NCI-H510A treated with DMSO at 0.1 percent for 48 hours (cell line): ENCODE results near the gene NWD2.

Experiments
- DNase-seq: peaks from one replicate; lab custom pipeline; 2025; lab: John Stamatoyannopoulos, UW

NWD2 gene

DNA sequence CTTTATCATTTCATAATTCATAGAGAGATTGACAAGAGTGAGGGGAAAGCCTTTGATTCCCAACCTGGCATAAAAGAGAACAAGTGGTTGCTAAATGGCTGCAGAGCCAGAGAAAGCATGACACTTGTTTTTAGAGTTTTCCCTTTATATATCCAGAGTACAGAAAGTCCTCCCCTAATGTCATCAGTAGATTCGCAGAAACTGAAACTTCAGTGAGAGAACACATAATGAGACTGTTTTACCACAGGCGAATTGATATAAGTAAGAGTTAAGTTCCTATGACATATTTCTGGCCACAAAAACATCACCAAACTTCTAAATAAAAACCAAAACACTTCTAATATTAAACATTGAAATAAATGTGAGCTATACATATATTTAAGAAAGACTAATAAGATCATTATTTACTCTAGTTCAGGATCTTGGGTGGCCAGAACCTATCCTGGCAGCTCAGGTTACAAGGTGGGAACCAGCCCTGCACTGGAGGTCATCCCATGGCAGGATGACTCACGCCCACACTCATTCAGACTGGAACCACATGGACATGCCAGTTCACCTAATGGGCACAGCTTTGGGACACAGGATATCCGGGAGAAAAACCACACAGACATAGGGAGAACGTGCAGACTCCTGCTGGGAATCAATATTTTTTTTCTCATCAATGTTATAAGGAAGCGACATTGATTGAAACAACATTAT lies 35.5 kb downstream of the NWD2 start:
- no peak for DNase-seq

DNA sequence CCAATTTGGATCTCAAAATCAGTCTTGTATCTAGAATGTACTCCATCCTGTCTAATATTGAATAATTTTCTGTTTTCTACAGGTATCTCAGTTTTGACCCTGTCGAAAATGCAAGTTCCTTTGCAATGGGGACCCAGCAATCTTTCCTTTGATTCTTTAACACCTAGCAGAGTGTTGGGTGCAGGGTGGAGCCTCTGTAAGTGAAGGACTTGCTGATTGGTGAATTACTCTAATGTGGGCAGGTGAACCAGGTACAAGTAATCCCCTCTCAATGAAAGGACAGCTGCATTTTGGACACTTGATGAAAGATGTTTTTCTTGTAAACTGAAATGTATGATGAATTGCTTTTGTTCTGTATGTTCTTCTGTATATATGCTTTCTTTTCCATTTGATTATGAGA lies 54.9 kb downstream of the NWD2 start:
- DNase-seq, result no peak

DNA sequence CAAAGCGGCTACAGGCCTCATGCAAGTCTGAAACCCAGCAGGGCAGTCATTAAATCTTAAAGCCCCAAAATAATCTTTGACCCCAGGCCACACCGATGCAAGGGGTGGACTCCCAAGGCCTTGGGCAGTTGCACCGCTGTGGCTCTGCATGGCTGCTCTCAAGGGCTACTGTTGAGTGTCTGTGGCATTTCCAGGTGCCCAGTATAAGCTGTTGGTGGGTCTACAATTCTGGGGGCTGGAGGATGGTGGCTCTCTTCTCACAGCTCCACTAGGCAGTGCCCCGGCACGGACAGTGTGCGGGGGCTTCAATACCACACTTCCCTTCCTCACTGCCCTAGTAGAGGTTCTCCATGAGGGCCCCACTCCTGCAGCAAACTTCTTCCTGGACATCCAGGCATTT lies 60.1 kb downstream of the NWD2 start:
- DNase-seq, result no peak

DNA sequence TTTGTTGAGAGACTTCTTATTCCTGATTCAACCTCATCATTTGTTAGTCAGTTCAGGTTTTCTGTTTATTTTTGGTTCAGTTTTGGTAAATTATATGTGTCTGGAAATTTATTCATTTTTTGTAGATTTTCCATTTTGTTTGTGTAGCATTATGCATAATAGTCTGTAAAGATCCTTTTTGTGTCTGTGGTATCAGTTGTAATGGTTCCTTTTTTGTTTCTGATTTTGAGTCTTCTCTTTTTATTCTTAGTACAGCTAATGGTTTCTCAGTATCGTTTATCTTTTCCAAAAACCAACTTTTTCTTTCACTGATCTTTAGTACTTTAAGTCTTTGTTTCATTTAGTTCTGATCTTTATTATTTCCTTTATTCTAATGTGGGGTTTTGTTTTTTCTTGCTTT lies 61.4 kb downstream of the NWD2 start:
- DNase-seq, result no peak

DNA sequence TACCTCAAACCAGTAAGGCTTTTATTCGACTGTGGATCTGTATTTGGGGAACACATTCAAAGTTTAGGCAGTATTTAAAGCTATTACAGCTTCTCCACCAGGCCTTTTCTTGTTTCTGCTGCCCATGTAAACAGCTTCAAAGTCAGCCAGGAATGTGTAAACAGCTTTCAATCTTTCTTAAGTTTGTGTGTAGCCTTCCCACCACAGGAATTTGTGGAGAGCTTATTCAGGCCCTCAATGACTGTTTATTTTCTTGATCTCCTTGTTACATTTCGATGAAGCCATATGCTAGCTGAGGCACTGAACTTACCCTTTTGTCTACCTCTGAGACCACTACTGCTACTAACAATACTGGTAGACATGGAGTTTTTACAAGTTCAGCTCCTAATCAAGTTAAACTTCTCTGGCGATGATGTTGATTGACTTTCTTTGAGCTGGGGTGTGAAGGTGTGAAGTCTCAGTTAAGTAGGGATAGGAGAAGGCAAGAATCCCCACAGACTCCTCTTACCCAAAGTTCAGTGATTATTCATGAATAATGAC lies 72.6 kb downstream of the NWD2 start:
- DNase-seq, result no peak

DNA sequence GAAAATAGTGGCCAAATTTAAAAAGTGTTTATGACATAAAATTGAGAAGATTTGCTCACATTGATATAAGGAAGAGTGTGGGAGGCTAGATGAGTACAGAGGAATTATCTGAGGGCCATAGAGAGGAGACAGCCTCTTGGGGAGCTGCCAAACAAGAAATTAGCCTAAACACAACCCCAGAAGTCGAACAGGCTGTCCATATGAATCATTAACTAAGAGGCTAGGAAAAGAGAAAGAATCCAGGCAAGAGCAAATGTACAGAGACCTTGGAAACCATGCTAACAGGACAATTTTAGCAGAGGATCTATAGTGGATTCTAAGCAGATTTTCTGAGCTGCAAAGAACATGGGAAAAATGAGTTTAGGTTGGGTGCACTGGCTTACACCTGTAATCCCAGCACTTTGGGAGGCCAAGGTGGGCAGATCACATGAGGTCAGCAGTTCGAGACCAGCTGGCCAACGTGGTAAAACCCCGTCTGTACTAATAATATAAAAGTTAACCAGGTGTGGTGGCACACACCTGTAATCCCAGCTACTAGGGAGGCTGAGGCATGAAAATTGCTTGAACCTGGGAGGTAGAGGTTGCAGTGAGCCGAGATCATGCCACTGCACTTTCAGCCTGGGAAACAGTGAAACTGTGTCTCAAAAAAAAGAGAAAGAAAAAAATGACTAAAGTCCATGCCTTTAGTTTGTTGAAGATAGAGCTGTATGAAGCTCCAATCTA lies 76.1 kb downstream of the NWD2 start:
- DNase-seq, result no peak

DNA sequence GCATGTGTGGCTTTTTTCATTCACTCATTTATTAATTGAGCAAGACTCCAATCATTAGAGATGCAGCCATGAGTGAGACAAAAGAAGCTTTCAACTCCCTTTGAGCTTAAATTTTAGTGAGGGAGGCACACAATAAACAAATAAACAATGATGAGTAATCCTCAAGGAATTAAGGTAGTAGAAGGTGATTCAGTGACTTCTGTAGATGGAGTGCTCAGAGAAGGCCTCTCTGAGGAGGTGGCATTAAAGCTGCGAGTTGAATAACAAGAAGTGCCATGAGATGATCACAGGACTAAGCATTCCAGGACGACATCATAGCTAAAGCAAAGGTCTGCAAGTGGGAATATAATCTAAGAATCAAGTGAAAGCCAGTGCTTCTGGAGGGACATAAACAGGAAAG lies 77.6 kb downstream of the NWD2 start:
- DNase-seq, result no peak

DNA sequence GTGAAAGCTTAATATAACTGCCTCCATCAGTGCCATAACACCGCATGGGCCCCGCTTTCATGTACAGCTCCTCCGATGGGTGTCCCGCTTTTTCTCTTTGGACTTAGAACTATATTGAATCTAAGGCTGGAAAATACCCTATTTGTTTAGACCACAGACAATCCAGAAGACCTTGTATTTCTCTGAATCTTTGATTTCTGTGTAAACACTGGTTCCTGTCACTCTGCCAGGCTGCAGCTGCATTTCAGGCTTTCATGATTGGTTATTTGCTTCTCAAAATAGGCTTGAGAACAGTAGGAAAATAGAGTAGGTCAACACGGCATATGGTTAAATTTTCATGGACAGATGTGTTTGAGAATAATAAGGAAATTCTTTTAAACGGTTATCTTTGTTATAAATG lies 80.0 kb downstream of the NWD2 start:
- DNase-seq, result no peak

DNA sequence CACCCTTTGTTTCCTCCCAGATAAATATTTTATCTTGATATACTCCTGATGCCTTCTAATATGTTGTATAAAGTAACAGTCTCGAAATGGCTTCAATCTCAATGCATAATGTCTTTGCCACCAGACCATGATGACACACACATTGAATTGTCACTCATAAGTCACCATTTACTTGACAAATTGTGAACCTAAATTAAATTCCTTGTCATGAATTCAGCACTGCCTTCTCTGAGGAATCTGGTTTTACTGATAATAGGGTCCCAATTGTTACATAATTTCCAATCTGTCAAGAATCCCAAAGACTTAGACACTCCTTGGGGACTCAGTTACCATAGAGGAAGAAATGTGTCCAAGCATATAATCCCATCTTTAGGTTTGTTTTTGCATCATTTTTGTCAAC lies 82.3 kb downstream of the NWD2 start:
- no peak for DNase-seq

DNA sequence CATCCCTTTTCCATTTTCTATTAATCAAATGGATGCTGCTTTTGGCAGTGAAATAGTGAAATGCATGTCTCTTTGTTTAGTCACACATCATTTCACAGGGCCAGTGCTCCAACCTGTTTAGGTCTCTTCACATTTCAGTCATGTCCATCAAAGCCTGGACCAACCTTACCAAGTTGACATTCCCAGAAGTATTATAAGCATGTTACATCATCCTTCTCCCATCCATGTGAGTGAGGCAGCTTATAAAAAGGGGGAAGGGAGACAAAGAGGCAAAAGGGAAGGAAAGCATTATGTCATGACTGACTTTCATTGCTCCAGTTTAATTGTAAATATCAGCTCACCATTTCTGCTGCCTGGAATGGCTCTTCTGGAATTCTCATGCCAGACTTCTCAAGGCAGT lies 94.4 kb downstream of the NWD2 start:
- peak; percentile 80 for DNase-seq

DNA sequence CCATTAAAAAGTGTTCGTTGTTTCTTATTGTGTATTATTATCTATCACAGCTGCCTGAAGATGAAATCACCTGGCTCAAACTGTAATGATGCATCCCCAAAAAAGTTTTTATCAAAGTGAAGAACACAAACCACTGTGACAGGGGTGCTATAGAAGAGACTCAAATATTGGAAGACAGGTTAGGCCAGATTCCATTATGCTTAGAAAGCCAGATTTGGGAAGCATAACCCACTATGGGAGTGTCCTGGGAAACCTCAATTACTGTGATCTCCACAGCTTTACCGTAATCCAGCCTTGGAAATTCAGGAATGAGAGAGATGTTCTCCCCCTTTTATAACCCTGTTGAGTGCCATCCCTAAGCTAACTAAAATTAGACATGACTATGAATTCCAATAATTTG lies 114.2 kb downstream of the NWD2 start:
- no peak for DNase-seq

DNA sequence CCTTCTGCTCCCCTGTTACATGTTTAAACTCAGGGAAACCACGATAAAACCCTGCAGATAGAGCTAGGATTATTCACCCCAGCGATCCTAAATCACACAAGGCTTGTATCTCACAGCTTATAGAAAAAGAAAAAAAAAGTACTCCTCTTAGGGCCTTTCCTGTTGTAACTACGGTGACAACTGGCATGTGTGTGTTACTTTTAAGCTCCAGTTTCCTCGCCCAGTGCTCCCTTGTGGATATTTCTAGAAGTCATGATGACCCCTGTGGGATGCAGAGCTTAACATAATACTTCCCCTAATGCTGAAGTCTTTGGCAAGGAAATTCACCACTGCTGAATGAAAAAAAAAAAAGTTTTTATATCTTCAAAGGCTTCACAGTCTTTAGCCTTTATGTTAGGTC lies 114.7 kb downstream of the NWD2 start:
- no peak for DNase-seq

DNA sequence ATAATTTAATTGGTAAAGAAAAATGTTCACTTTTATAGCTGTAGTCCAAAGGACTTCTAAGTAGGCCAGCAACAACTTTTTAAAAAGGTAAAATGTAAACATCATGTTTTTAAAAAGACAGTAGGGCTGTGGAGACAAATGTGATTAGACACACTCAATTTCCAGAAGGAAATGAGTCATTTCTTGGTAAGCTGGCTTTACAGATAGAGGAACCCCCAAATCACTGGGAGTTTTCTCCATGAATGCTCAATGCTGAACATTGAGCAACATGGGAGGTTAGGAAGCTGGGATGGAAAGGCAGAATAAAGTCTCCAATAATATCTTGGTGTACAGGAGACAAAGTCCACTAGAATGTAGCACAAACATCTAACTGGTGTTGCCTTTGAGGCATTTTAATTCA lies 121.3 kb downstream of the NWD2 start:
- DNase-seq, result no peak

DNA sequence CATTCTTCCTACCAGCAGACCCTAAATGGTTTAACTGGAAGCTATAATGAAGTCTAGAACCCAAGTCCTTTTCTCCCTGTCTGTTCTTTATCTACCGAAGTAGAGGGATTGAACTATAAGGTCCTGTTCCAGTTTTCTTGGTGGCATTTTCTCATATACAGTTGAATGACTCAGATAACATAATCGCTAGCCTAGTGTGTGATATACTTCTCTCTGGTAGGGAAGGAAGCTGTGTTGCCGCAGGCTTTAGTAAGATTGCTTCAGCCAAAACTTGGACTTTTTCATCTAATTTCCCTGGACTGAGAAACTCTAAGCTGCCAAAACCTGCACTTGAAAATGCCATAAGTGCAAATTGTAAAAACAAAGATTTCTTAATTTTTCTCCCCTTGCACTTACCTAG lies 123.4 kb downstream of the NWD2 start:
- no peak for DNase-seq

DNA sequence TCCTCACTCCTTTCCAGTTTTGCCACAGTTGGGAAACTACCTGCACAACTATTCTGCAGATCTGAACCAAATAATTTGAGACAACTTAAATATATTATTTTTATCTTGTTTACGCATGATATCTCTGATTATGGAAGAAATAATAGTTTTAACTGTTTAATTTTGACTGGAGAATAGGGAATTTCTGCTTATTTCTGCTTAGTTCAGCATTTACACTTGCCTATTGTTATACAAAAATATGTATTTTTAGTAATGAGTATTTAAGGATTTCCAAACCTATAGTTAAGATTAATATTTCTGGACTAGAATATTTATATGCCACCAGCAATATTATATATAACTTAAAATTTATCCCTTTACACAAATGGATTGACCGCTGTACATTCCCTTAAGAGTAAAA lies 125.5 kb downstream of the NWD2 start:
- DNase-seq, result no peak

DNA sequence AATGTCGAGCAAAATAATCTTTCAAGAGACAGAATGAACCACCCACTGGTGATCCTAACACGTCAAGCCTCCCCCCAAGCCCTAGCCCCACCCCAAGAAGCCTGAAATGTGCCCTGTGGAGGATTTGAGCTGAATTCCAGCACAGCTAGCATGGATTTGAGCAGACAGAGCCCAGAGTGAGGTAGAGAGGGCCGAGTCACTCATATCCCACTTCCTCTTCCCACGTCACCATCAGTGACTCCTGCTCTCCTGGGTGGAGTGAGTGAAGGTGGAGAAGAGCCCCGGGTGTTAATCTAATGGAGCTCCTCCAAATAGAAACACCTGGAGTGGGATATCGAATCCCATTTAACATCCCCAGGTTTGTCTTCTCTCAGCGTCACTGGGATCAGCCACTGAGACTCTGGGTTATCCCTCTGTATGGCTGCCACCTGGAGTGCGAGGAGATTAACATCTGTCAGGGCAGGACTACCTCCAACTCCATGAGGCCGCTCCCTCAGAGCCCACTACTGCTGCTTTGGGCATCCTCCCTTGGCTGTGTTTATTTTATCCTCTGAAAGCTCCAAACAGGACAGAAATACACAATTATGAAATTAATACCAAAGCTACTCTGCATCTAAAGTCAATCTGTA lies 136.6 kb downstream of the NWD2 start:
- no peak for DNase-seq

DNA sequence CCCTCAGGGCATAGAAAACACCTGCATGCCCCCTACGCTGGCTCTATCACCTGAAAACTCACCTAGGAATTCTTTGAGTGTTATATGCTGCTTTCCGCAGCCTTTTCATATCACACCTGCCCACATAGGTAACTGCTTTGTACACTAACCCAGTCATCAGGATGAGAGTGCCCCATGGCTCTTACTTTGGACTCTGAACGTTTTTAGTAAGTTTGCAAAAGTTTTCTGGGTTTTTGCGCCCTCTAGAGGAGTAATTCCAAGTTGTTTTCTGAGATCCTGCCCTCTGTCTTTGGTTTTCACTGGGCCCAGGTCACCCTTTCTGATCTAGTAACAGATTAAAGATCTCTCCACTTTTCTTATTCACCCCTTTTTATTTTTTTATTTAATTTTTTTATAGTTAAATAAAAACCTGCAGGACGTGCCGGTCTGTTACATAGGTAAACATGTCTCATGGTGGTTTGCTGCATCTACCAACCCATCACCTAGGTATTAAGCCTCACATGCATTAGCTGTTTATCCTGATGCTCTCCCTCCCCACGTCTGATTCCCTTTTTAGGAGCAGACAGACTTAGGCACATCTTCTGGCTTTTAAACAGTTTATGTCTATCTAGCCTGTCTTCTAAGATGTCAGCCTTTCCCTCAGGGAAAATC lies 139.2 kb downstream of the NWD2 start:
- DNase-seq, result peak; percentile 55

DNA sequence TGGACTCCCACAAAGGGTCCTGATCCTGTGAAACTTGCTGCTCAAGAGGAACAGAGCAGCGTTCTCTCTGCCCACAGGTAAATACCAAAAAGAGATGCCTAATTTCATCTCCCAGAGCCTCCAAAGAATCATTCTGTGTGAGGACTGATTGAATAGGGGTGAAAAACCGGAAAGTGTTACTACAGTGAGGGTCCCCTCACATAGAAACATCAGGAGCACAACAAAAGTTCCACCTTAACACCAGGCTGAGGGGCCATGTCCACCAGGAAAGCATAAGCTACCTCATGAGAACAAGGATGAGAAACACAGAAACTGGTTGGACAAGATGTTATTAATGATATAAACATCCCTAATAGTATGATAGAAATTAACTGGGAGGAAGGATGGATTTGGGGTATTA lies 140.9 kb downstream of the NWD2 start:
- DNase-seq, result no peak

DNA sequence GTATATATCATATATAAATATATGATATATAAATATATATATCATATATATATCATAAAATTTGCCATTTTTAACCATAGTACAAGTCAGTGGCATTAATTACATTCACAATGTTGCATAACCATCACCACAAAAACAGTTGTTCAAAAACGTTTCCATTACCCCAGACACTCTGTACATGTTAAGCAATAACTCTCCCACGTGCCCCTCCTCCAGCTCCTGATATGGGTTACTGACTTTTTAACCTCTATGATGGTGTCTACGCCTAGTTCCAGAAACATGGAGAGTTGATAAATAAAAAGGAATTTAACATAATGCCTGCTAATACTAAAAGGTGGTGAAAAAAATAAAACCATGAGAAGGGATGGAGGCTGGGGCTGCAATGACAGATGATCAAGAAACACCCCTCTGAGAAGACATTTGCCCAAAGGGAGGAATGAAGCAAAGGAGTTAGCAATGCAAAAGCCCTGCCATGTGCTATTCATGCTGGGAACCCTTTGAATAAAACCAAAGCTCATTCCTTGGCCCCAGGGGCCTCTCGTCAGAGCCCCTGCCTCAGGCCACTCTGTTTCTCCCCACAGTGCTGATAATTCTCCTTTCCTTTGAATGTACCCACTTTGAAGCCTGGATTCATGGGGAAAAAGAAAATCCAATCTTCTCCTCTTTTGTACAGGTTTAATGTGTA lies 144.3 kb downstream of the NWD2 start:
- DNase-seq, result no peak

DNA sequence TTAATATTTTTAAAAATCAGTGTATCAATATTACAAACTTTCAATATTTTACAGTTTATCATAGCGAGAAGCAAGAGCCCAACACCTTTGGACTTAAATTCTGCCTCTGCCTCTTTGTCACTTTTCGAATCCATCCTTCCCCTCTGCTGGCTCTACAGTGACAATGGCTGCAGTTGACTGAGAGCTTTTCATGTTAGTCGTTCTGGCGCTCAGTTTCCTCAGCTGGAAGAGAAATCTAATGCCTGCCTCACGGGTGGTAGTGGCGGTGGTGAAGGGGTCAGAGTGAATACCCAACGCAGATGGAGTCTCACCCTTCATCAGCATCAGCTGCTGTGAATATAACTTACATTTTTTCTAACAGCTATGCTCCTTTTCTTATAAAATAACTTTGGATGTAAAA lies 144.8 kb downstream of the NWD2 start:
- no peak for DNase-seq

DNA sequence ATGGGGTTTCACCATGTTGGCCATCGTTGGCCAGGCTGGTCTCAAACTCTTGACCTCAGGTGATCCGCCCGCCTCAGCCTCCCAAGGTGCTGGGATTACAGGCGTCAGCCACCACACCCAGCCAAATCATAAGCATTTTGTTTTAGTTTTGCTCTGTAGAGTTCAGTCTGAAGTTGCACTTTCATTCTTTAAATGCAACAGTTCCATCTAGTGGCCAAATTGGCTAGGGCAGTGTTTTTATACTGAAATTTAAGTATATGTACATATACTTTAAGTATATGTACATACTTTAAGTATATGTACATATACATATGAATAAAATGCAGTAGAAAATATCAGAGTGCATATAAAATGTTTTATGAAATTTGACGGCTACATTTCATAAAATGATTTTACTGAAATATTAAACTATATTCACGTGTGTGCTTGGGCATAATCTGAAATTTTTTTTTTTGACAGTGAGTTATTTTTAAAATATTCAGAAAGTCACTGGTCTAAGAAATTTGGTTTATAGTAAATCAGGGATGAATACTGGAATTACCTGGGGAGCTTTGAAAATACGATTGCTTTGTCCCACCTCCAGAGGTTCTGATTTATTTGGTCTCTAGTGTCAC lies 145.5 kb downstream of the NWD2 start:
- peak; percentile 67 for DNase-seq
